Measurements from ENCODE around the gene RUSF1.

Gene RUSF1

DNA sequence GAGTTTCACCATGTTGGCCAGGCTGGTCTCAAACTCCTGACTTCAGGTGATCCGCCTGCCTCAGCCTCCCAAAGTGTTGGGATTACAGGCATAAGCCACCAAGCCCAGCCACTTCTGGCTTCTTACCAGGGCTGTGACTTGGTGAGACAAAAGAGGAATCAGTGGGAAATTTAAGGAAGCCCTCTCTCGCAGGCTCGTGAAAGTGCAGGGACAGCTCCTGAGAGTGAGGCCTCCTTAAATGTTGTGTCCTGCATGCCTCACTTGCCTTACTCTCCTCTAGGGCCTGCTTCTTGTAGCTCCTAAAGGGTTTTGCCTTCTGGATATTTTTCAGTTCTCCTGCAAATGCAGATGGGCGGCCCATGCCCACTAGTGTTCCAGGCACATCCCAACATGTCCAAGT, 24.7 kb upstream of the RUSF1 start:
- TF ChIP-seq, protein P1, sequence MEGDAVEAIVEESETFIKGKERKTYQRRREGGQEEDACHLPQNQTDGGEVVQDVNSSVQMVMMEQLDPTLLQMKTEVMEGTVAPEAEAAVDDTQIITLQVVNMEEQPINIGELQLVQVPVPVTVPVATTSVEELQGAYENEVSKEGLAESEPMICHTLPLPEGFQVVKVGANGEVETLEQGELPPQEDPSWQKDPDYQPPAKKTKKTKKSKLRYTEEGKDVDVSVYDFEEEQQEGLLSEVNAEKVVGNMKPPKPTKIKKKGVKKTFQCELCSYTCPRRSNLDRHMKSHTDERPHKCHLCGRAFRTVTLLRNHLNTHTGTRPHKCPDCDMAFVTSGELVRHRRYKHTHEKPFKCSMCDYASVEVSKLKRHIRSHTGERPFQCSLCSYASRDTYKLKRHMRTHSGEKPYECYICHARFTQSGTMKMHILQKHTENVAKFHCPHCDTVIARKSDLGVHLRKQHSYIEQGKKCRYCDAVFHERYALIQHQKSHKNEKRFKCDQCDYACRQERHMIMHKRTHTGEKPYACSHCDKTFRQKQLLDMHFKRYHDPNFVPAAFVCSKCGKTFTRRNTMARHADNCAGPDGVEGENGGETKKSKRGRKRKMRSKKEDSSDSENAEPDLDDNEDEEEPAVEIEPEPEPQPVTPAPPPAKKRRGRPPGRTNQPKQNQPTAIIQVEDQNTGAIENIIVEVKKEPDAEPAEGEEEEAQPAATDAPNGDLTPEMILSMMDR (IDR thresholded peaks at IDR 0.05; ENCODE audit: extremely low read depth, insufficient read depth, missing control alignments) = no peak
- in situ Hi-C loops (cut with MboI; ENCODE audit: low pct_unique_long_range_greater_than_20kb, low sequenced_read_pairs, unreplicated experiment) = no loop called here
- no peak for DNase-seq (ENCODE audit: low spot score)

DNA sequence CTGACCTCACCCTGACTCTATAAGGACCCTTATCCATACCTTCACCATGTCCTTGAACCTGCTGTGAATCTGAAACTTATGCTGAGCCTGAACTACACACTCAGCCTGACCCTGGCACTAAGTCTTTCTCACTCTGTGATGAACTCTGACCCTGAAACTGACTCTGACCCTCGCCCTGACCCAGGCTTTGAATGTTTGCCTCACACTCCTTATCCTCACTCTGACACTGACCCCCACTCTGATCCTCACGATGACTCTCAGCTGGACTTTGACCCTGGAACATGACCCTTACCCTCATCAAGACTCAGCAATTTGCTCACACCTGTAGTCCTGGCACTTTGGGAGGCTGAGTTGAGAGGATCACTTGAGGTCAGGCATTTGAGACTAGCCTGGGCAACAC, 23.9 kb upstream of the RUSF1 start:
- DNase-seq (ENCODE audit: low spot score) = no peak
- in situ Hi-C loops (cut with MboI; ENCODE audit: low pct_unique_long_range_greater_than_20kb, low sequenced_read_pairs, unreplicated experiment) = no loop called here
- TF ChIP-seq, protein P1 (IDR thresholded peaks at IDR 0.05; ENCODE audit: extremely low read depth, insufficient read depth, missing control alignments) = no peak

DNA sequence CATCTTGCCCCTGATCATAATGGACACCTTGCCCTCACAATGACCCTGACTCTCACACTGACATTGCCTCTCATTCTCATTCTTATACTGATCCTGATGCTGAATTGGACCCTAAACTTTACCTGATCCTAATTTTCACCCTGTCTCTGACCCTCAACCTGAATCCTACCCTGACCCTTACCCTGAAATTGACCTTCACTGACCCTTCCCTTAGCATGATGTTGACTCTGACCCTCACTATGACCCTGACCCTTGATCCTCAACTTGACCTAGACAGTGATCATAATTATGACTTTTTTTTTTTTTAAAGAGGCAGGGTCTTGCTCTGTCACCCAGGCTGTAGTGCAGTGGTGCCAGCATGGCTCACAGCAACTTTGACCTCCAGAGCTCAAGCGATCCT, 22.9 kb upstream of the RUSF1 start:
- in situ Hi-C loops (cut with MboI; ENCODE audit: low pct_unique_long_range_greater_than_20kb, low sequenced_read_pairs, unreplicated experiment) = no loop called here
- TF ChIP-seq, protein P1 (IDR thresholded peaks at IDR 0.05; ENCODE audit: extremely low read depth, insufficient read depth, missing control alignments) = no peak
- no peak for DNase-seq (ENCODE audit: low spot score)

DNA sequence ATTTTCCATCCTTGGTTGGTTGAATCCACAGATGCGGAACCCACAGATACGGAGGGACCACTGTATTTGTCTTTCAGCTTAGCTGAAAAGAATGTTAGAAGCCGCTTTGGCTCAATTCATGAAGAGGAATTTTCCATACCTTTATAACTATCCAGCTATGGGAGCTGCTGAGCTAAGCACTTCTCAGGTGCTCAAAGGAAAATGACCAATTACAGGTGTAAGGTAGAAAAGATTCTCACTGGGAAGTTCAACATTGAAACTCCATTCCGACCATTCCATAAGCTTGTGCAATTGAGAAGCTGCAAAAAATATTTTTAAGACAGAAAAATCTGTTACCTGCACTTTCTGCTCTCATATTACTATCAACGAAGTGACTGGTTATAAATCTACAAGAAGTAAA, 22.2 kb upstream of the RUSF1 start:
- no peak for DNase-seq (ENCODE audit: low spot score)
- TF ChIP-seq, protein P1 (IDR thresholded peaks at IDR 0.05; ENCODE audit: extremely low read depth, insufficient read depth, missing control alignments) = no peak
- in situ Hi-C loops (cut with MboI; ENCODE audit: low pct_unique_long_range_greater_than_20kb, low sequenced_read_pairs, unreplicated experiment) = no loop called here

DNA sequence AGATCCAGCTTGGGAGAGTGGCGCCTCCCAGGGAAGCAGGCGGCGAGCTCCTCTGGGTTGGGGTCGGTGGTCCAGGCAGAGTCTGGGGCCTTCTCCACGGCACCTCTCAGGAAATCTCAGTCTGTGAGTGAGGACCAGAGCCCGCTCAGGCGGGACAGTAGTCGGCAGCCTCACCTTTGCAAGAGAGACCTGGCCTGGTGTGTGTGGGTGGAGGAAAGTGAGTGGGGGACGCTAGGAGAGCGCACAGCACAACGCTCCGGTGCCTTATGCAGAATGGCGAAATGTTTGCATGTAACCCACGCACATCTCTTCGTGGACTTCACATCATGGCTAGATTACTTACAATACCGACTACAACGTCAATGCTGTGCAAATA, 21.7 kb upstream of the RUSF1 start:
- TF ChIP-seq, protein P1 (IDR thresholded peaks at IDR 0.05; ENCODE audit: extremely low read depth, insufficient read depth, missing control alignments) = no peak
- DNase-seq (ENCODE audit: low spot score) = no peak
- in situ Hi-C loops (cut with MboI; ENCODE audit: low pct_unique_long_range_greater_than_20kb, low sequenced_read_pairs, unreplicated experiment) = no loop called here

DNA sequence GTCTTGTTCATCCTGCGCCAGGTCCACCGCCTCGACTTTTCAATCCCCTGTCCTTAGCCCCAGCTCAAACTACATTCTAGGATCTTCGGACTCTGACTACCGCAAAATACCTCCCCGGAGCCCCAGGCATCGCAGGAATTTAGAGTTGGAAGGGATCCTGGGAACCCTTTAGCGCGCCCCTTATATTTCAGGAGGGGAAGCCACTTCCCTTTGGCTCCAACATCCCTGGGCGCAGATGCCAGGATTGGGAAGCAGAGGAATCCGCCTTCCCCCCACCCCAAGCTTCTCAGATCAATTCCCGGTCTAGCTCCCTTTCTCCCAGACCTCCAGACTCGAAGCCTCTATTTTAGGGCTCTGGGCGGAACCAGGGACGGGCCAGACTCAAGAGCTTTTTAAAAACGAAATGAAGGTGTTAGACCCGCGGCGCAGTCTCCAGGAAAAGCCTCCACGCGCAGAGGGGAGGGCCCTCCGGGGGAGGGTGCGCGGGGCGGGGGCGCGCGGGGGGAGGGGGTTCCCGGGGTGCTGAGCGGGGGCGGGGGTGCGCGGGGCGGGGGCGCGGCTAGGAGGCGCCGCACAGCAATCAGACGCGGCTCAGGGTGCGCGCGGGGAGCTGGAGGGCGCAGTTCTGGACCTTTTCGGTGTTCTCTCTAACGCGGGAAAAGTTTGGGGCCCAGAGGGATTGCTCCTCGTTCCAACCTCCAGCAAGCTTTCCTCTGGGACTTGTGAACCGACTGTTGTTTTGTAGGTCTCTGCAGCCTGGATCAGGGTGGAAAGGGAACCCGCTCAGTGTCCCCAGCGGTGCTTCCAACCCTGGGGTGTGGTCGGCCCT, 21.1 kb upstream of the RUSF1 start:
- DNase-seq (ENCODE audit: low spot score) = no peak
- in situ Hi-C loops (cut with MboI; ENCODE audit: low pct_unique_long_range_greater_than_20kb, low sequenced_read_pairs, unreplicated experiment) = no loop called here
- TF ChIP-seq, protein P1 (IDR thresholded peaks at IDR 0.05; ENCODE audit: extremely low read depth, insufficient read depth, missing control alignments) = no peak
